Osteocyte (in vitro differentiated cells): ENCODE measurements around the gene NOL3. TPM values are rescaled to one million over a fixed set of nuclear protein-coding genes. Genes with fewer than 3 reads are reported as not detected.
"Not testable (repeated sequence)": the region's sequence is repeated elsewhere in the genome, so short reads cannot be mapped to it uniquely, and the experiment has no call there.

Experiments
- DNase-seq: peaks from one replicate; pipeline ENCODE4 v3.0.0; 2021; ENCODE audit warnings: mixed read lengths; ENCODE audit not compliant: unreplicated experiment; ENCODE audit errors: extremely low spot score
- H3K27ac Mint-ChIP-seq: one replicate; pipeline ENCODE4 v1.8.0; 2021; ENCODE audit warnings: mild to moderate bottlenecking, mixed read lengths; ENCODE audit not compliant: unreplicated experiment
- H3K27me3 Mint-ChIP-seq: one replicate; pipeline ENCODE4 v1.8.0; 2021; ENCODE audit warnings: mixed read lengths; ENCODE audit not compliant: unreplicated experiment
- H3K36me3 Mint-ChIP-seq: one replicate; pipeline ENCODE4 v1.8.0; 2021; ENCODE audit warnings: mixed read lengths; ENCODE audit not compliant: unreplicated experiment
- H3K4me1 Mint-ChIP-seq: one replicate; pipeline ENCODE4 v1.8.0; 2021; ENCODE audit warnings: mixed read lengths; ENCODE audit not compliant: unreplicated experiment
- H3K4me3 Mint-ChIP-seq: one replicate; pipeline ENCODE4 v1.8.0; 2021; ENCODE audit warnings: mild to moderate bottlenecking, moderate library complexity, mixed read lengths; ENCODE audit not compliant: unreplicated experiment
- H3K9me3 Mint-ChIP-seq: one replicate; pipeline ENCODE4 v1.8.0; 2021; ENCODE audit warnings: mixed read lengths; ENCODE audit not compliant: unreplicated experiment
- long read RNA-seq: library from polyadenylated mRNA; unstranded; transcript quantifications from one replicate; pipeline ENCODE4 v2.0.0, GENCODE V29; 2021
- total RNA-seq: library from RNA; stranded (reverse); gene quantifications from 2 replicates; pipeline ENCODE4 v1.2.1, GENCODE V29; 2021
- TF ChIP-seq, protein P1 (sequence below): fragments of 200-600 bp; sonication (generic); IDR thresholded peaks from 2 replicates; pipeline ENCODE4 v1.5.0; 2021; ENCODE audit warnings: antibody characterized with exemption, mild to moderate bottlenecking, moderate library complexity

The NOL3 gene
- total RNA-seq, result 15.8 and 22.8 TPM in 2 replicates
- long read RNA-seq, partial matches to known transcripts, result 9 of 14 reads
- long read RNA-seq, other reads (novel, unspliced or antisense), result 2 of 14 reads

GRCh38 chr16:67170168-67170948, at the start of gene NOL3:
TSS of gene NOL3 (plus strand) at chr16:67170538.
- Mint-ChIP-seq H3K27ac (peak within 1 kb of the TSS; percentile 91), H3K36me3 (no peaks in the 10 kb centered on the region), H3K27me3 (peaks cover 11% of the 10 kb centered on the region), H3K4me3 (peak within 1 kb of the TSS; percentile 77), H3K4me1 (peaks cover 38% of the 10 kb centered on the region), H3K9me3 (no peaks in the 10 kb centered on the region)
- peak; percentile 91 for DNase-seq
- TF ChIP-seq, protein P1, sequence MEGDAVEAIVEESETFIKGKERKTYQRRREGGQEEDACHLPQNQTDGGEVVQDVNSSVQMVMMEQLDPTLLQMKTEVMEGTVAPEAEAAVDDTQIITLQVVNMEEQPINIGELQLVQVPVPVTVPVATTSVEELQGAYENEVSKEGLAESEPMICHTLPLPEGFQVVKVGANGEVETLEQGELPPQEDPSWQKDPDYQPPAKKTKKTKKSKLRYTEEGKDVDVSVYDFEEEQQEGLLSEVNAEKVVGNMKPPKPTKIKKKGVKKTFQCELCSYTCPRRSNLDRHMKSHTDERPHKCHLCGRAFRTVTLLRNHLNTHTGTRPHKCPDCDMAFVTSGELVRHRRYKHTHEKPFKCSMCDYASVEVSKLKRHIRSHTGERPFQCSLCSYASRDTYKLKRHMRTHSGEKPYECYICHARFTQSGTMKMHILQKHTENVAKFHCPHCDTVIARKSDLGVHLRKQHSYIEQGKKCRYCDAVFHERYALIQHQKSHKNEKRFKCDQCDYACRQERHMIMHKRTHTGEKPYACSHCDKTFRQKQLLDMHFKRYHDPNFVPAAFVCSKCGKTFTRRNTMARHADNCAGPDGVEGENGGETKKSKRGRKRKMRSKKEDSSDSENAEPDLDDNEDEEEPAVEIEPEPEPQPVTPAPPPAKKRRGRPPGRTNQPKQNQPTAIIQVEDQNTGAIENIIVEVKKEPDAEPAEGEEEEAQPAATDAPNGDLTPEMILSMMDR, result no peak

DNA sequence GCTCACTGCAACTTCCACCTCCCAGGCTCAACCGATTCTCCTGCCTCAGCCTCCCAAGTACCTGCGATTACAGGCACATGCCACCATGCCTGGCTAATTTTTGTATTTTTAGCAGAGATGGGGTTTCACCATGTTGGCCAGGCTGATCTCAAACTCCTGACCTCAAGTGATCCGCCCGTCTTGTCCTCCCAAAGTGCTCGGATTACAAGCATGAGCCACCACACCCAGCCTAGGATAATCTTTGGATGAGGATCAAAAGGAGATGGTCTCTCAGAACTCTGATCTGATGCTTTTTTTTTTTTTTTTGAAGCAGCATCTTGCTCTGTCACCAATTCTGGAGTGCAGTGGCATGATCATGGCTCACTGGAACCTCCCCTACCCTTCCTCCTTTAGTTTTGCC, 47.5 kb upstream of the NOL3 start:
- not testable (repeated sequence) for H3K27me3 Mint-ChIP-seq, H3K4me3 Mint-ChIP-seq, H3K27ac Mint-ChIP-seq, H3K4me1 Mint-ChIP-seq, DNase-seq, H3K9me3 Mint-ChIP-seq
- H3K36me3 Mint-ChIP-seq, result peaks cover 21% of the 10 kb centered on the region

GRCh38 chr16:67128417-67128816, 41.9 kb upstream of the NOL3 start:
- H3K4me3 Mint-ChIP-seq, result no peak overlapping the region
- H3K27ac Mint-ChIP-seq, result no peak overlapping the region
- no peak for DNase-seq
- H3K27me3 Mint-ChIP-seq, result no peaks in the 10 kb centered on the region
- no peaks in the 10 kb centered on the region for H3K4me1 Mint-ChIP-seq
- peaks cover 32% of the 10 kb centered on the region for H3K36me3 Mint-ChIP-seq
- TF ChIP-seq, protein P1, result no peak
- no peaks in the 10 kb centered on the region for H3K9me3 Mint-ChIP-seq

DNA sequence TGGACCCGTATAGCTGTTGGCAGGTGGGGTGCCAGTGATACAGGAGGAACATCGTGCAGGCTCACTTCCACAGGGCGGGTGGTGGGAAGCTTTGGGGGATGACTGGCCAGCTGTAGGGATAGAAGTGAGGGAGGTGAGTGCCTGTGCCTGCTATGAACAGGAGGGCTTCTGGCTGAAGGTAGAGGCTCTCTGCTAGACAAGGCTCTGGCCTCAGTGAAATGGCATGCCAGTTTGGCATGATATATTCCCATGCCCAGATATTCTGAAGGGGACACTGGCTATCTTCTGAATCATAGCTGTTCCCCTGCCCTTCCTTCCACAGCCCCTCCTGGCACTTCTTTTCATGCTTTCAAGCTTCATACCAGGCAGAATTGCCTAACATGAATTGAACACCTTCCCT, 41.5 kb upstream of the NOL3 start:
- TF ChIP-seq, protein P1, result no peak
- Mint-ChIP-seq H3K36me3 (peaks cover 28% of the 10 kb centered on the region), H3K9me3 (no peaks in the 10 kb centered on the region), H3K27ac (no peak overlapping the region), H3K4me3 (no peak overlapping the region), H3K4me1 (no peaks in the 10 kb centered on the region), H3K27me3 (no peaks in the 10 kb centered on the region)
- no peak for DNase-seq

GRCh38 chr16:67129422-67129821, 40.9 kb upstream of the NOL3 start:
- Mint-ChIP-seq H3K36me3 (peaks cover 29% of the 10 kb centered on the region), H3K4me3 (no peak overlapping the region), H3K9me3 (no peaks in the 10 kb centered on the region), H3K4me1 (no peaks in the 10 kb centered on the region), H3K27ac (no peak overlapping the region), H3K27me3 (no peaks in the 10 kb centered on the region)
- DNase-seq, result no peak
- TF ChIP-seq, protein P1, result no peak
